GM03348 (cell line): ENCODE measurements around the gene ESYT1.
"Not testable (repeated sequence)": the region's sequence is repeated elsewhere in the genome, so short reads cannot be mapped to it uniquely, and the experiment has no call there.

Experiments
- DNase-seq: peaks from one replicate; pipeline ENCODE4 v3.0.0; 2012; ENCODE audit warnings: low spot score

The ESYT1 gene

DNA sequence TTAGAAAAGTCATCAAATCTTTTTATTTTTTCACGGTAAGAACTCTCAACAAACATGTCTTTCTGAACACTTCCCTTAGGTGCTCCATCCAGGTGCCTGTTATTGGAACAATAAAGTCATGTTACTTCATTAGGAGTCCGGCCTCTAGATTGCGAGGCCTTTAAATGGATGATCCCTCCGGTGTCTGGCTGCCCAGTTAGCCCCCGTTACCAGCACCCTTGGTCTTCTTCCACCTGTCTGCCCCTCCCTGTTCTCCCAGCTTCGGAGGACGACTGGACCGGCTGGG lies 24.3 kb upstream of the ESYT1 start:
- no peak for DNase-seq

DNA sequence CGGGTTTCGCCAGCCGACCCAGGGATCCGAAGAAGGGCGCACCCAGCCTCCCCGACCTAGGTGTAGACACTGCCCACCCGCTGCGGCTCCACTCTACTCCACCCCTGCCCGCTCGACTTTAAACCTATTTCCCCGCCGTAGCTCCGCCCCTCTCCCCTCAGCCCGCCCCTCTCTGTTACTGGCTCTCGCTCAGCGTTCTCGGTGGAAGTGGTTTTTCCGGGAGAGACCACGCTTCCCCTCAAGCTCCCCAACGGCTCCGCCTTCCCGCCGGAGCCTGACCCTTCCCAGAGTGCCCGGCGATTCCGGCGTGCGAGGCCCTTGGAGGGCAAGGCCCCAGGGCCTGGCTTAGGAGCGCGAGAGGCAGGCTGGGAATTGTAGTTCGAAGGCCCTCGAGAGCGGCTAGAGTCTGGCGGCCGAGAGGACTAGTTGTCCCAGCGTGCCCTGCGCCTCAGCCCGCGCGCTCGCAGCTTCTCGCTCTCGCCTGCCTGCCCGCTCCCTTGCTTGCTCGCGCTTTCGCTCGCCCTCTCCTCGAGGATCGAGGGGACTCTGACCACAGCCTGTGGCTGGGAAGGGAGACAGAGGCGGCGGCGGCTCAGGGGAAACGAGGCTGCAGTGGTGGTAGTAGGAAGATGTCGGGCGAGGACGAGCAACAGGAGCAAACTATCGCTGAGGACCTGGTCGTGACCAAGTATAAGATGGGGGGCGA lies 23.8 kb upstream of the ESYT1 start, which contains the start of gene PA2G4:
Gene PA2G4, plus strand, starts transcription at position 451 of the 706 bp plus-strand sequence. Its CDS starts 179 bp downstream, at position 630.
- DNase-seq, result peak; percentile 95

DNA sequence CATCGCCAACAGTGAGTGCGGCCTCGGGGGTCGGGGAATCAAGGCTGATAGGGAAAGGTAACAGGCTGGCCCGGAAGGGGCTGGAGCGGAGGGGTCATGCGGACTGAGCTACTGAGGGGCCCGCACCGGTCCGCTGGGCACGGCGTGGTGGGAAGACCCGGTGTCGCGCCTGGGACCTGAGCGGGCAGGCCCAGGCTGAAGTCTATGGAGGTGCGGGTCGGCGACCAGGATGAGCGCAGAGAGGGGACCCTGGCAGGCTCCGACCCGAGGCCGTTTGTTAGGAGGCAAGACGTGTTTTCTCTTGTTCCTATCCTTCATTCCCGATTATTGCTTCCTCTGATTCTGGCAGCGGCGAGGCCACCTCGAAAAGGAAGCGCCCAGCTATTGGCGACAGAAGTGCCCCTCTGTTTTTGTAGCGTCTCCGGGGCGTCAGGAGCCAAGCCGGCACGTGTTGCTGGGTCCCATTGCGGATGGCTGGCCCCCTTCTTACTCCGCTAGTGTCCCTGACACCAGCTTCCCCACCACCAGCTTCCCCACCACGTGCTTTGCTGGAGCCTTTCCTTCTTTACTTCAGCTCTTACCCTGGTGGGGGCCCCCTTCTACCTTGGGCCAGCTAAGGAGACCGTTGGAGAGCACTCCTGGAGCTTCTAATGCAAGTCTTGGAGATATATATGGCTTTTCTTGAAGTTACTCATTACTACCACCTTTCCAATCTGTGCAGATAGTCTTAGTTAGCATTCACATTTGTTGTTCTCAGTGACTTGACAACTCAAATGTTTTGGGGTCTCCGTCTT lies 23.1 kb upstream of the ESYT1 start:
- no peak for DNase-seq

DNA sequence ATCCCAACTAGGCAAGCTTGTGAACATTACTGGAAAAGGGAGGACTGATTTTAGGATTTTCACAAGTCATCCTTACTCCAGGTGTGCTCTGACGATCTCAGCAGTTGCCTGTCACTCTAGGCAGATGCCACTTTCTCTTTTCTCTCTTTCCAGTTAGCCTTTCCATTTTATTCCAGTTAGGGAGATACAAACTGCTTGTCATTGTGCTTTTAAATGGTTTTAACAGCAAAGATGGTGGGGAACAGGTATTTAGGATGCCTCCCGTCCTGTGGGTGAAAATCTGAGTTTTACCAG lies 22.5 kb upstream of the ESYT1 start:
- no peak for DNase-seq

DNA sequence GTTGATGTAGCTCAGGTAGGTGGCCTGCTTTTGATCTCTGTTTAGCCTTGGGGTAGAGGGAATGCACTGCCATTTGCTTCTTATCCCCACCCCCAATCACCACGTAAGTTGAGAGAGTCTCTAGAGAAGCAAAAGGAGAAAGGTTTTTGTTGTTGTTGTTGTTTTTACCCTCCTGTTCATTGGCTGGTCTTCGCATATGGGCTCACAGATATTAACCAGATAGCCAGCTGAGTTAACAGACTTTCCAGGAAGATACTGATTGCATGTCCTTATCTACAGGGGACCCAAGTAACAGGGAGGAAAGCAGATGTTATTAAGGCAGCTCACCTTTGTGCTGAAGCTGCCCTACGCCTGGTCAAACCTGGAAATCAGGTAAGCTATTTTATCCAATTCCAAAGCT lies 20.8 kb upstream of the ESYT1 start:
- no peak for DNase-seq

DNA sequence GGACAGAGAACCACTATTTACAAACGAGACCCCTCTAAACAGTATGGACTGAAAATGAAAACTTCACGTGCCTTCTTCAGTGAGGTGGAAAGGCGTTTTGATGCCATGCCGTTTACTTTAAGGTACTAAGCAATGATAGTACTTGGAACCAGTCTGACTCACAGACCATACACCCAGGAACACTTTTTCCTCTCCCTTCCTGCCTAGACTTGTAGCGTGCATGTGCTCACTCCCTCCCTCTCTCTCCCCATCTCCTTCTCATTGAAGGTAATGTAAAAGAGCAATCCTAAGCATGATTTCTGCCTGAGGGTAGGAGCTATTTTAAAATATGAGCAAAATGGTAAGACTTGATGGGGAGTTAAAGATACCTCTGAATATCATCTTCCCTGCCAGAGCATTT lies 17.5 kb upstream of the ESYT1 start:
- no peak for DNase-seq

DNA sequence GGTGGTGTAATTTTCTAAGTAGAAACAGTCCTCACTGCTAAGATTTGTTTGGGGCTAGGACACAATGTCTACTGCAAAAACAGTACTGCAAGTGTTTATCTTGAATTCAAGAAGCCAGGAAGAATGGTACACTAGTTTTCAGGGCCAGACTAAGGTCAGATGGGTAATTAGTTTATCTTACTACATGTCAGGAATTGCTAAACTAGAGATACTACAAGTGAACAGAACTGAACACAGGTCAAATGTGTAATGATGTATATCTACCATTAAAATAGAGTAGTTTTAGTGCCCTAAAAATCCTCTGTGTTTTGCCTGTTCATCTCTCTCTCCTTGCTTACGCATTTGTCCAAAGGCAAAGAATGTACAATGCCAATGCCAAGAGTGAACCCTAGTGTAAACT lies 14.0 kb upstream of the ESYT1 start:
- DNase-seq, result no peak

DNA sequence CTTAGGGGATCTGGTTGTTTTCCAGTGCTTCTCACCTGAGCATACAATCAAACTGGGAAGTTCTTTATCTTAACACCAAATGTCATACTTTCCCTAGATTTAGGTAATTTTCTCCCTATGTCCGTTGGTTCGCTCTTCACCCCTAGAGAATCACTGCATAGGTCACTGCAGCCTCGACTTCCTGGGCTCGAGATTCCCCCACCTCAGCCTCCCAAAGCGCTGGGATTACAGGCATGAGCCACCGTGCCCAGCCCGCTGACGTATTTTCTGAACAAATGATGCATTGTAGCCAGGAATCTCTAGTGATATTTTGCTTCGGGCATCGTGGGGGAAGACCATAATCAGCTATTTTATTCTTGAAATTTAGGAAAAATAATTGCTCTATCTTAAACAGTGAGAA lies 12.7 kb upstream of the ESYT1 start:
- no peak for DNase-seq

DNA sequence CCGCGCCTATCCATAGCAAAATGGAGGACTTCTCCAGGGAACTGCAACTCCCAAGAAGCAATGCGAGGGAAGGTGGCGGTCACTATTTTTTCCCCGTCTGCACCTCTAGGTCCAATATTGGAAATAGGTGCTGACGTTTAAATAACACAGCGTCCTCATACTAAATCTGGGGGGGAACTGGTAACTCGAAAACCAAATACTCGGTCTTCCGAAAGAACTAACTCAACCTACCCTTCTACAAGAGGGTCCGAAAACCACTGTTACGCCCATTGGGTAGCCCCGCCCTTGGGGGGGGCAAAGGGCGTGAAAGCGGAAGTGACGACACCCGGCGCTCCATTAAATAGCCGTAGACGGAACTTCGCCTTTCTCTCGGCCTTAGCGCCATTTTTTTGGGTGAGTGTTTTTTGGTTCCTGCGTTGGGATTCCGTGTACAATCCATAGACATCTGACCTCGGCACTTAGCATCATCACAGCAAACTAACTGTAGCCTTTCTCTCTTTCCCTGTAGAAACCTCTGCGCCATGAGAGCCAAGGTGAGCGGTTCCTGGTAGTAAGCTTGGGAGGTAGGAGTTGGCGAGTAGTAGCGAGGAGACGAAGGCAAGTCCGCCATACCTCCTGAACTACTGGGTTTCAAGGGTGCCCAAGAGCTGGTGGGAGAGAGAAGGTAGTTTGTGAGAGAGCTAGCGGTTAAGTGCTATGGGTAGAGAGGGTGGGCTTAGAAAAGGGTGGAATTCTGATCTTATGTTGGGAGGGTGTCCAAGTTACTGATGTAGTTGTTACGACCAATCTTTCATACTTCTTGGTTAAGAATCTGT lies 11.6 kb upstream of the ESYT1 start, which contains the start of gene RPL41:
Gene RPL41, plus strand, starts transcription at position 367 of the 815 bp plus-strand sequence.
- peak; percentile 88 for DNase-seq

DNA sequence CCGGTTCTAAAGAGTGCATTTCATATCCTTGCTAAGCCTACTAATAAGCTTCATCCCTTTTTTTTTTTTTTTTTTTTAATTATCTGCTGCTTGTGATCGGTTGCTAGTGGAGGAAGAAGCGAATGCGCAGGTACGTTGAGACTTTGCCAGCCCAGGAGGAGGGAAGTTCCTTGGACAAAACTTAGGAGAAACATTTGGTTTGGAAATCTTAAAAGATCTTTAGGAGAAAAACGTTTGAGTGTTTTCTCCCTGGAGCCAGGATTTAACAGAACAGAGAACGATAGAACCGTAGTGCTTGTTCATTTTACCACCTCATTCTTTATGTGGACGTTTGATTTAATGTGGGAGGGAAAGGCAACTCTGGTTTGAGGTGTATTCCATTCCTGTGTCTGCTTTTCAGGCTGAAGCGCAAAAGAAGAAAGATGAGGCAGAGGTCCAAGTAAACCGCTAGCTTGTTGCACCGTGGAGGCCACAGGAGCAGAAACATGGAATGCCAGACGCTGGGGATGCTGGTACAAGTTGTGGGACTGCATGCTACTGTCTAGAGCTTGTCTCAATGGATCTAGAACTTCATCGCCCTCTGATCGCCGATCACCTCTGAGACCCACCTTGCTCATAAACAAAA lies 10.9 kb upstream of the ESYT1 start:
- DNase-seq, result not testable (repeated sequence)

DNA sequence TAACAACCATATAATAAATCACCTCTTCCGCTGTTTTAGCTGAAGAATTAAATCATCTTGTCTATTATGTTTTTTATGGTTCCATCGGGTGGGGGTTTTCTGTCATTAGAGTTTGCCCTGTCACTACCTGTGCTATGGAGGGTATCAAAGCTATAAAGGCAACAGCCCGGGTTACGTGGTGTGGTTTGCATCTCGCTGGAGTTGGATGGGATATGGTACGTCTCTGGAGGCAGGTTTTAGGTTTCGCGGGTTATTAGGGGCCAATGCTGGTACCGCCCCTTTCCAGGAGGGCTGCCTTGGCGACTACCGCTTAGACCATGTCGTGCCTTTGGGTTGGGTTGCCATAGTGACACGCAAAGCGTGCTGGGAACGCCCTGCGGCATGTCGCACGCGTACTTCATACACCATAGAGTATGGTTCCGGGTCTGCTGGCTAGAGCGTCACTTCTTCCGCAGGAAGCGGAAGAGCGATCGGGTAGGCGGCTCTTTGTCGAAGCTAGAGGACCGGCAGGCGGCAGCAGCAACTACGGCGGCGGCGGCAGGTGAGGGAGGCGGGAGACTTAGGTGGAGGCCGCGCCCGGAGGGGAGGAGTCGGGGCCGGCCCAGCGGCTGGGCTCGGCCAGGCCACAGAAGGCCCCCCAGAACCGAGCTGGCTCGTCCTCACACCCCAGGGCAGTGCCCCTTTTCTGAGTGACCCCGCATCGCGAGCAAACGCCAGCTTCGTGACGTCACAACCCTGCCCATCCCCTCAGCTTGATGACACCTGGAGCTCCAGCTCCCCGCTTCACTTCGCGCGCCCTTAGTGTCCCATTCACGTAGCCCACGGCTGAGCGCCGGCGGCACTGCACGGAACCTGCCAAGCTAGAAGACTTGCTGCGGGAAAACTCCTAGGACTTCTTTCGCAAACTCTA lies 10.0 kb upstream of the ESYT1 start, which contains the start of gene ZC3H10:
Gene ZC3H10, plus strand, starts transcription at position 489 of the 910 bp plus-strand sequence. CDS start 2,297 bp downstream, outside the sequence.
- peak; percentile 92 for DNase-seq

DNA sequence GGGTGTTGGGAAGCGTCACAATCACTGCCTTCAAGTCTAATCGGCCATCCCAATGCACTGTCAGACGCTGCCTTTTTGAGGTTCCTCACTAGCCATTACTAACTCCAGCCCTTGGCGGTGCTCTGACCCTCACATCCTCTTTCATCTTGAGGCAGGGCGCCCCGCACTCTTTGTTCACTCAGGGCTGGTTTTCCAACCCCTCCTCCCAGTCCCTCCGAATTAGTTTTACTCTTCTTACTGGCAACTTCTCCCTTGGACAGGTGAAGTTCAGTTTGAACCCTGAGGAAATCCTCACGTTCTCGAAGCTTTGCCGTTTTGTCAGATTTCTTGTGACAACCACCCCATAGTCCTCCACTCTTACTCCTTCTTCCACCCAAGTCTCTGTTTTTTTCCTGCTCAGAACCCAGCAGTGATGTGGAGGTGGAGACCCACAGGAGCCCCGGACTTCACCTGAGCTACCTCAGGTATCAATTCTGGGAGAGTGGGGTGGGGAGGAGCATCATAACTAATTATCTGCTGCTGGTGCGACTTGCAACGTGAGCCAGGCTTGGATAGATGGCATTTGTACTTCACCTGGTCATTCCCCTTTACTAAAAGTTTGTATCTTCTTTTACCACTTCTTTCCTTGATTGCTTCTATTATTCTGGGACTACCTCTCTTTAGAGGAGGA lies 9.2 kb upstream of the ESYT1 start:
- no peak for DNase-seq

DNA sequence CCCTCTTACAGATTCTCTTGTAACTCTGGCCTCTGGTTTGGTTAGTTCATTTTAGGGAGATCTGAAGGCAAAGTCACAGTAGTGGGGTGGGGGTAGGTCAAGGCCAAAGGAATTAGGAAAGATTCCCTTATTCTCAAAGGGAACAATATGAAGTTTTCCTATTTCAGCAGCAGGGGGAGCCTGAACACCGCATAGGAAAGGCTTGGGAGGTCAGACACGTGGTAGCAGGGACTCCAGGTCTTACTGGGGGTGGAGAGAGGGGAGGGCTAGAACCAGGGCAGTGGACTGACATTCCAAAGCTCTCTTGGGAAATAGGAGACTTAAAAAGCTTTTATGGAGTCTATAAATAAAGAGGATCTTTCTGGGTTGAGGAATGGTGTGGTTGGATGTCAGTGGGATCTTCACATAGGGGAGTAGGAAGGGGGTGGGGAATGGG lies 8.7 kb upstream of the ESYT1 start:
- DNase-seq, result peak; percentile 87

DNA sequence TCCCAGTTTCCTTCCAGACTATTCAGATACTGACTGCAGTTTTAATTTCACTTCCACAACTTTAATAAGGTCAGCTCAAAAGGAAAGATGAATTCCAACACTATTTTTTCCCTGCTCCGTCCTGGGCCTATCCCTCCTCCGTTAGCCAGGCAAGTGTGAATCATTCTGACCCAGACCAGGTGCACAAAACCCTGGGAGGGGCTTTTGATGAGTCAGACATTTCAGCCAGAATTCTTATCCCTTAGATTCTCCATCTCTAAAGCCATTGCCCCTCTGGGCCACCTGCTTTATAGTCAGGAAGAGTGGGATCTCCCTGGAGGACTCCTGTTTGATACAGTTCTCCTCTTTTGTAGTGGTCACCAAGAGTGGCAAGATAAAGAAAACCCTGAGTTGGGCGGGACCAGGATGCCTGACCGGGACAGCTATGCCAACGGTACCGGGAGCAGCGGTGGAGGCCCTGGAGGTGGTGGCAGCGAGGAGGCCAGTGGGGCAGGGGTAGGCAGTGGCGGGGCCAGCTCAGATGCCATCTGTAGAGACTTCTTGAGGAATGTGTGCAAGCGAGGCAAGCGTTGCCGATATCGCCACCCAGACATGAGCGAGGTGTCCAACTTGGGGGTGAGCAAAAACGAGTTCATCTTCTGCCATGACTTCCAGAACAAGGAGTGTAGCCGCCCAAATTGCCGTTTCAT lies 7.8 kb upstream of the ESYT1 start:
- no peak for DNase-seq

DNA sequence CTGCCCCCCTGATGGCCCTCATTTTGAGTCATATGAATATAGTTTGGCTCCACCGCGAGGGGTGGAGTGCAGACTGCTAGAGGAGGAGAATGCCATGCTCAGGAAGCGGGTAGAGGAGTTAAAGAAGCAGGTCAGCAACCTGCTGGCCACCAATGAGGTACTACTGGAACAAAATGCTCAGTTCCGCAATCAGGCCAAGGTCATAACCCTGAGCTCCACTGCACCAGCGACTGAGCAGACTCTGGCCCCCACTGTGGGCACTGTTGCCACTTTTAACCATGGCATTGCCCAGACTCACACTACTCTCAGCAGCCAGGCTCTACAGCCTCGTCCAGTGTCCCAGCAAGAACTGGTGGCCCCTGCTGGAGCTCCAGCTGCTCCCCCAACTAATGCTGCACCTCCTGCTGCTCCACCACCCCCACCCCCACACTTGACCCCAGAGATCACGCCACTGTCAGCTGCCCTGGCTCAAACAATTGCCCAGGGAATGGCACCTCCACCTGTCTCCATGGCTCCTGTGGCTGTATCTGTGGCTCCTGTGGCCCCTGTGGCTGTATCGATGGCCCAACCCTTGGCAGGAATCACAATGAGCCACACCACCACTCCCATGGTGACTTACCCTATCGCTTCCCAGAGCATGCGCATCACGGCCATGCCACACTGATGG lies 6.7 kb upstream of the ESYT1 start:
- no peak for DNase-seq

DNA sequence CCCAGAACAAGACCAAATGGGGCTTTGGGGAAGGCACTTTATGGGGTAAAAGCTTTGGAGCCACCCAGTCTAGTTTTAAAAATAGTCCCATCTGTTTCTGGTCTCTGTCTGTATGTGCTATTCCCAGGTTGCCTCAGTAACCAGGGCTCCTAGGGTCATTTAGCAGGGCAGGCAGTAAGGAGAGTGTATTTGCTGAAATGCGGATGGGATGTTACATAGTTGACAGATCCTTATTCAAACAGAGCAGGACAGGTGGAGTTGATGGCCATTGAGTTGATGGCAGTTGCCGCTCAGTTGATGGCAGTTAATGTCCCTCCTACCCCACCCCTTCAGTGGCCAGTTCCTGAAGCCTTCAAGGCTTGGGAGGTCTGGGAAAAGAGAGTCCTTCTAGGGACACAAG lies 5.4 kb upstream of the ESYT1 start:
- no peak for DNase-seq

DNA sequence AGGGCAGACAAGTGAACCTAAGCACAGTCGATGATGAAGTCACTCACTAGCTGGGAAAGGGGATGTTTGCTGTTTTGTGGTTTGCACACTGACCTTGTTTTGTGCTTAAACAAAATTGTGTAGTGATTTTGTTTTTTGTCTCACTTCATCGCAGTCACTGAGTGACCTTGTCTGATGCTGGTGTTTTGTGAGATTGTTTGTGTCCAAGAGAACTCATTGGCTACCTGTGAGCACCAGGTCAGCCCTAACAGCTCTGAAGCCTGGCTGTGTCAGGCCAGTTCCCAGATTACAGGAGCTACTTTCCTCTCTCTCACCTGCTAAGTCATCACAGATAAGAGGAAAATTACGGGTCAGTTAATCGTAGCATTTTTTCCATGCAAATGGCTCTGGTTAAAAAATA lies 3.9 kb upstream of the ESYT1 start:
- DNase-seq, result no peak

DNA sequence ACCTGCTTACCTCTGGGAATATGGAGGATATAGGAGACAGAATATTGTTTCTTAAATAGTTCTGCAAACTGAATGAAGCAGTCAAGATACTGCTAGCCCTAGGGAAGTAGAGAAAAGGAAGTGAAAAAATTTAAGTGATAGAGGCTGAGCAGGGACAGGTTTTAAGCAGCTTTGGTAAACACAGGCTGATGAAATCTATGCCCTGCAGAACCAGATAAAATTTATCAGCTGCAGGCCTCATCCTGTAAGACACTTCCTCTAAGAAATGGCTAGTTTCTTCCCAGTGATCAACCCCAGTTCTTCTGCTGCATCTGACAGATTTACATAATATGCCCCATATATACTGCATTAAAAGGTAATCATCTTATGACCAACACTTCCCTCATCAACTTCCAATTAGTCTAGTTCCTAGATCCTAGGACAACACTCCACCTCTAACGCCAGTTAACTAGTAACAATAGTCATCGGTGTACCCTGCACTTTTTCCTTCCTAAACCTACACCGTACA lies 1.3 kb upstream of the ESYT1 start:
- DNase-seq, result no peak

DNA sequence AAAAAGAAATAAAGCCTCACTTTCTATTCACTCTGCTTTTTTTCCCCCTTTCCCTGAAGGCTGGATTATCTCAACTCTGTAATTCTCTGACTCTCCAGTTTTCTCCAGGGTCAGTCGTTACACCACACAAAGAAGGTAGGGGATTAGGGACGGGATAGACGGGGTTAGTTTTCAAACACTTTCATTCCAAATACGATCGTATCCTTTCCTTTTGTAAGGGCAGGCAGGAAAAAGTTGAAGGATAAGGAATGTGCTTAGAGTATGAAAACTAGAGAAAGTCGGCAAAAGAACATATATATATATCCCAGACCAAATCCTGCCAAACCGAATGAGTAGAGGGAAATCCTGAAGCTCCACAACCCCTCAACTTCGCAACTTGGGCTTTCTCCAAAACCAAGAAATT lies 581 bp upstream of the ESYT1 start:
- no peak for DNase-seq
